GM21423 (cell line): ENCODE measurements around the gene OR10G6.
"Not testable (repeated sequence)": the region's sequence is repeated elsewhere in the genome, so short reads cannot be mapped to it uniquely, and the experiment has no call there.

Source experiments
- ATAC-seq: cut with Tn5 transposase; IDR thresholded peaks from one replicate; pipeline ENCODE4 v1.9.1; 2021; ENCODE audit warnings: mild to moderate bottlenecking, moderate library complexity; ENCODE audit not compliant: unreplicated experiment

OR10G6 gene, protein sequence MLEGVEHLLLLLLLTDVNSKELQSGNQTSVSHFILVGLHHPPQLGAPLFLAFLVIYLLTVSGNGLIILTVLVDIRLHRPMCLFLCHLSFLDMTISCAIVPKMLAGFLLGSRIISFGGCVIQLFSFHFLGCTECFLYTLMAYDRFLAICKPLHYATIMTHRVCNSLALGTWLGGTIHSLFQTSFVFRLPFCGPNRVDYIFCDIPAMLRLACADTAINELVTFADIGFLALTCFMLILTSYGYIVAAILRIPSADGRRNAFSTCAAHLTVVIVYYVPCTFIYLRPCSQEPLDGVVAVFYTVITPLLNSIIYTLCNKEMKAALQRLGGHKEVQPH

DNA sequence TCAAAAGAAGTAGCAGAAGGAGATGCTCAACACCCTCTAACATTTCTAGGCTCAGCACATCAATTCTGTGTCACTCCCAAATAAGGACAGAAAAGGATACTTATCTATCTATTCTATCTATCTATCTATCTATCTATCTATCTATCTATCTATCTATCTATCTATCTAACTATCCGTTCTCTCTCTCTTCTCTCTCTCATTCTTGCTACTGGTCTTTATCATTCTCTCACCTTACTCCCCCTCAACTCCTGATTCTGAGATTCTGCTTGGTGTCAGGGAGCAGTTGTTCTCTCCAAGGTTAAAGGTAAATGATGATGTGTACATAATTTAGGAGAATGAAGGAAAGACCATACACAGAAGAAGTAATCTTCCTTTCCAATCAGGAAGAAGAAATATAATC lies at the start of gene OR10G6:
OR10G6 (minus strand) TSS at position 43 of the 400 bp plus-strand sequence; CDS start at position 43, 0 bp downstream.
- no peak for ATAC-seq

DNA sequence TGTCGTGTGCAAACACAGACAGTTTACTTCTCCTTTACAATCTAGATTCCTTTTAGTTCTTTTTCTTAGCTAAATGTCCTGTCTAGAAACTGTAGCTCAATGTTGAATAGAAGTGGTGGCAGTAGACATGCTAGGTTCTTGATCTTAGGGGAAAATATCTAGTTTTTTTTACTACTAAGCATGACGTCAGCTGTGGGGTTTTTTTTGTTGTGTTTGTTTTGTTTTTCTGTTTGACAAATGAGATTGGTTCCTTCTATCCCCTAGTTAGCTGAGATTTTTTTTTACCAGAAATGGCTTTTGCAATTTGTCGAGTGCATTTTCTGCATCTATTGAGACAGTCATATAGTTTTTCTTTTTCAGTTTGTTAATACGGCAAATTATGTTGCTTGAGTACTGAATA lies 48.5 kb upstream of the OR10G6 start:
- ATAC-seq: no peak

DNA sequence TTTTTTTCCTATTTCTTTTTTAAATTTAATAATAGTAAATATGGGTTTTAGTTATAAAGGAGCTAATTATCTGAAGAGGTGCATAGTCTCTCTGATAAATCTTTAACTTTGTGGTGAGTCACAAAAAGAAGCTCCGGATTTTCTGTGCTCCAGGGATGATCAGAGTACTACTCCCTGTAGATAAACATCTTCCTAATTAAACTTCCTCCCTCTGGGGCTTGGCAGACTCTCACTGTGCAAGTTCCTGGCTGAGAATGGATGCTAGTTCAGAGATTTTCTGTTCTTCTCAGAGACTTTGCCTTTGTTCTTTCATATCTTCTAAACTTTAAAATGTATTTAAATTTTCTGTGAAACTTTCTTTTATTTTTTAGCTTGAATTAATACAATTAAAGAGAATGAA lies 46.3 kb upstream of the OR10G6 start, which contains the start of gene OR10G7:
OR10G7 (minus strand) TSS at position 72 of the 400 bp plus-strand sequence. CDS start 2,324 bp downstream, outside the sequence.
- ATAC-seq: no peak

DNA sequence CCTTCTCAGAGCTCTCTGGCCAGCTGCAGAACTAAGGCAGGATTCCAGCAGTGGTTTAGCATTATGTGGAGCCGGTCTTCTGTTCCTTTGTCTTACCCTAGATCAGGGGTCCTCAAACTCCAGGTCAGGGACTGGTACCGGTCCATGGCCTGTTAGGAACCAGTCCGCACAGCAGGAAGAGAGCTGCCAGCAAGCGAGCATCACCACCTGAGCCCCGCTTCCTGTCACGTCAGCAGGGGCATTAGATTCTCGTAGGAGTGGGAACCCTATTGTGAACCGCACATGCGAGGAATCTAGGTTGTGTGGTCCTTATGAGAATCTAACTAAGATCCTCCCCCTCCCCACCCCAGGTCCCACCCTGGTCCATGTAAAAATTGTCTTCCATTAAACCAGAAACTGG lies 44.6 kb upstream of the OR10G6 start:
- no peak for ATAC-seq

DNA sequence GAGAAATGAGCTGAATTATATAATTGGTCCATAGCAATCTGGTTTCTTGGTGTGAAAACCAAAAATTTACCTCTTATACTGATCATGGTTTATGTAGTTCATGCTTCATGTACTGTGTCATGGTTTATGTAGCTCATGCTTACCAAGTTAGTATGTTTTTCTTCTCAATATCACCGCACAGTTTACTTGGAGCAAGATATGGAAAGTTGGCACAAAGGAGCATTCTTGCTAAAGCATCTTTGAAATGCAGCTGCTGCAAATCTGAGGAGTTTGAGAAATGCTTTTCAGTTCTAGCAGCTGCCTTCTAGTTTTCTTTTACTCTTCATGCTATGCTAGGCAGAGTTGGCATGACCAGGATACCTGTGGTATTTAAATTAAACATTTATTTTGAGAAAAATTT lies 41.7 kb upstream of the OR10G6 start:
- ATAC-seq: no peak

DNA sequence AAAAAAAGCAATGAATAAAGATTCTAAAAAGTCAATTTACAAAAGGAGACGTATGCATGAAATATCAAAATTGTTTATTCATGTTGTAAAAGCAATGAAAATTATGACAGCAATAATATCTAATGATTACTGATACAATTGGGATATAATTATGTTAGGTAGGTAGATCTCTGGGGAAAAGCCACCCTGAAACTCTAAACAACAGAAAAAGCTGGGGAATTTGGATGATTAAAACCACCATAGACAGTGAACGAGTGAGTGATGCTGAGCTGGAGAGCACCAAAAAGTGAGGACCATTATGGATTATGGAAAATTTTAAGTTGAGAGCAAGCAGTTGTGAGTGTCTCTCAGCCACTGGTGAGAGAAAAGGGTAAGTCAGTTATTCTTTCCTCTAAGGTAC lies 31.5 kb upstream of the OR10G6 start, which contains the start of gene OR10G8:
OR10G8 (plus strand) TSS at position 301 of the 400 bp plus-strand sequence. CDS start 2,825 bp downstream, outside the sequence.
- no peak for ATAC-seq

DNA sequence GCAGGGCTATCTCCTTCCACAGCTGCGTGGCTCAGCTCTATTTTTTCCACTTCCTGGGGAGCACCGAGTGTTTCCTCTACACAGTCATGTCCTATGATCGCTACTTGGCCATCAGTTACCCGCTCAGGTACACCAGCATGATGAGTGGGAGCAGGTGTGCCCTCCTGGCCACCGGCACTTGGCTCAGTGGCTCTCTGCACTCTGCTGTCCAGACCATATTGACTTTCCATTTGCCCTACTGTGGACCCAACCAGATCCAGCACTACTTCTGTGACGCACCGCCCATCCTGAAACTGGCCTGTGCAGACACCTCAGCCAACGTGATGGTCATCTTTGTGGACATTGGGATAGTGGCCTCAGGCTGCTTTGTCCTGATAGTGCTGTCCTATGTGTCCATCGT lies 20.9 kb upstream of the OR10G6 start:
- not testable (repeated sequence) for ATAC-seq

DNA sequence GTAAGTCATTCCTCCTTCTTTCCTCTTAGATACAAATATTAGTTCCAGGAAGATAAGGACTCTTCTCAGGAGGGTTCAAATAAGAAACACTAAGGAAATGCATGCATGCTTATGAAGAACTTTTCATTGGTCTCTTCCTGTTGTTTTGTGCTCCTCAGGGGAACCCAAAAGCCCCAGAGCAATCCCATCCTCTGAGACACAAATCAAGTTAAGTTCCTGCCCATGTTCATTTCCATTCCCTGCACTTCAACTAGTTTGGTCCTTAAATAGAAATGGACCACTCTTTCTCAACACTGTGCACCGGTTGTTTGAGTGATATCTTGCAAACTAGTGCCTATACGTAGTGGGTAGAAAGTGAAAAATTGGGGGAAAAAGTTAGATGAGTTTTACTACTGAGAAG lies 17.7 kb upstream of the OR10G6 start, which contains the start of gene OR10G4:
OR10G4 (plus strand) TSS at position 301 of the 400 bp plus-strand sequence. CDS start 2,578 bp downstream, outside the sequence.
- ATAC-seq: no peak

DNA sequence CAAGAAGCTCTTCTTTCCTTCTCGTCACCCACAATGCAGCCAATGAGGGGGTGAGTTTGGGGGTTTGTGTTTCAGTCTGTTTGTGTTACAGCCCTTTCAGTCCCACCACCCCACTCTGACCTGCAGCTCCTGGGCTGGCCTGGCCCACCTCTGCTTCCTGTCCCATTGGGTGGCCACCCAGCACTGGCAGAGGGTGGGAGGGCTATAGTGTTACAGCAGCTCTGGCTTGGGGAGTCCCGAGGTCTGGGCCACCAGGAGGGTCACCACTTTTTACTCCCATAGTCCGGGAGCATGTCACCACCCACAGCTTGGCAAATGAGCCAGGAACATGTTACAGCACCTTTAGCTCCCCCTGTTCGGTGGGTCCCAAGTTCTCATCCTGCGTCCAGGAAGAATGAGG lies 15.7 kb downstream of the OR10G6 start:
- no peak for ATAC-seq

DNA sequence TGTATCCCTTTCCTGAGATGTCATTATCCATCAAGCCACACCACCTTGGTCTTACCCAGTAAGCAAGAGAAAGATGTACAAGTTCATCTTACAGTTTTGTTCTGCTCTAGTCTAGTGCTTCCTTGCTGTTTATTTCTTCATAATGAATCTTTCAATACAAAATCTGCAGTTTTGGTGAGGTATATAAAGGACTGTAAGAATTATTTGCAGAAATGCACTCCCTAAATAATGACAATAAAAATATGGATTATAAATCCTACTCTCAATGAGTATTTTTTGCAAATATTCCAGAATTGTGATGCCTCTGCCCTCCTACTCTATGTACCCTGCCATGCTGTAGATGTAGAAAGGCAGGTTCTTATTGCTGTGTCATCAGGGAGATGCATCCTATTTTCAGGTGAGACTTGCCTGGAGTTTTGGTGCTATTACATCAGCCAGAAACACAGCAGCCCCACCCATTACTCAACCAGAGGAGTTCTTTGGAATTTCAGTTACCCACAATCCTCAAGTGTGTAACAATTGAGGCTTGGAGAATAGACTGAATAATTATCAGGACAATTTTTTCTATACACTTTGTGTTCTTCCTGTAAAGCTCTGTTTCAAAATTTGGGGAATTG lies 17.1 kb downstream of the OR10G6 start, which contains the start of gene OR10S1:
OR10S1 (minus strand) TSS at position 51 of the 617 bp plus-strand sequence. CDS start 117 bp downstream, outside the sequence.
- ATAC-seq: no peak

DNA sequence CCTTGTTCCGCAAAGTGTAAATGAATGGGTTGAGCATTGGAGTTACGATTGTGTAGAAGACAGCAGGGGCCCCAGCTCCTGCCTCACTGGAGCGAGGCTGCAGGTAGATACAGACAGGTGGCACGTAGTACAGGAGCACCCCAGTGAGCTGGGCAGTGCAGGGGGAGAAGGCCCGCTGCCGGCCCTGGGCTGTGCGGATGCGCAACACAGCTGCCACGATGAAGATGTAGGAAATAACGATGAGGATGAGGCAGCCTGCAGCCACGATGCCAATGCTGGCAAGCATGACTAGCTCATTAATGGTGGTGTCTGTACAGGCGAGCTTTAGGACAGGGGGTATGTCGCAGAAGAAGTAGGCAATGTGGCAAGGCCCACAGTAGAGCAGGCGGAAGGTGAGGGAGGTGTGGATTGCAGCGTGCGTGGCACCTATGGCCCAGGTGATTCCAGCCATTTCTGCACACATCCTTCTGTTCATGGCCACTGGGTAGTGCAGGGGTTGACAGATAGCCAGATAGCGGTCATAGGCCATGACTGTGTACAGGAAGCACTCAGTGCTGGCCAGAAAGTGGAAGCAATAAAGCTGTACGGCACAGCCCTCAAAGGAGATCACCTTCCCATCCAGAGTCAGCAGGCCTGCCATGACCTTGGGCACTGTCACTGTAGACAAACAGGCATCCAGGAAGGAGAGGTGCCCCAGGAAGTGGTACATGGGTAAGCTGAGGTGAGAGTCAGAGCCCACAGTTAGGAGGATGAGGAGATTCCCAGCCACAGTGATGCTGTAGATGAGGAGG lies 18.0 kb downstream of the OR10G6 start:
- no peak for ATAC-seq

DNA sequence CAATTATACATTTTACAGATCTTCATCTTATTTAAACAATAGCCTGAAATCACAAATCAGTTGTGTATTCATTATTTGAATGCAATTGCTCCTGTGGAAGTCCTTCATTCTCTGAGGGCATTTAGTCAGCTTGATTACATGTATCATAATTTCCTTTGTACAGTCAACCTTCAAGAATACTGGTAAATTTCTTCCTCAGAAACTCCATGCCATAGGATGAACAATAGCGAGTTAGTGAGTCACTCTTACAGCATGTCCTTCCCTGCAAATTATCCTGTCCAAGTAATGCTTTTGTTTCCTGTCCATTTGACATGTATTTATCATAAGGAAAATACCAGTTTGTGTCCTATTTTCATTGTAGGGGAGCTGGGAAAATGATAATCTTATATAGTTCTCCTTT lies 21.1 kb downstream of the OR10G6 start:
- ATAC-seq: no peak

DNA sequence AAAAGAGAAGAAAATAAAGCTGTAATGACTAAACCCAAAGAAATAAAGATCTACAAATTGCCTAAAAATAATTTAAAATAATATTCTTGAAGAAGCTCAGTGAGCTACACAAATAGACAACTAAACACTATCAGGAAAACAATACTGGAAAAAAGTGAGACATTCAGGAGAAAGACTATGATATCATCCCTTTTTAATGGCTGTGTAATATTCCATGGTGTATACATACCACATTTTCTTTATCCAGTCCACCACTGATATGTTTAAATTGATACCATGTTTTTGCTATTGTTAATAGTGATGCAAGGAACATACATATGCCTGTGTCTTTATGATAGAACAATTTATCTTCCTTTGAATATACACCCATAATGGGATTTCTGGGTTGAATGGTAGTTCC lies 38.2 kb downstream of the OR10G6 start:
- ATAC-seq: no peak

DNA sequence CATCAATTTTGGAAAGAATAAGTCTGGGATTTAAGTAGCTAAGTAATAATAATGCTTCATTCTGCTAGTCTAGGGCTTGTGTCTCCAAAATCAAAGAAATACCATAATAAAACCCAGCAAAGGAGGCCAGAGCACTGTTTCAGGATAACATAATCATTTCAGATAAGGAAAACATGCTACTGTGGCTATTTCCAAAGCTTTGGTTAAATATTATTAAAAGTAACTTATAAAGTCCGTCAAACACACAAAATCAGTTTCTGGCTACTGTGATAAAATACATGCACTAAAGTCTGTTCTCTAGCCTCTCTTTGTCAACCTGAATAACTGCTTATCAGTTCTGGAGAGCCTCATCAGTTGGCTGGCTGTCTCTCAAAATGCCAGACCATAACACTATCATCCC lies 49.8 kb downstream of the OR10G6 start:
- no peak for ATAC-seq
